OCI-LY3 (cell line): ENCODE data around the gene HABP2.

Experiments used
- H2AFZ ChIP-seq: fragments of 200-600, 300-600 bp; shearing (Covaris generic); 2 replicates; pipeline ENCODE4 v1.6.0; 2014; ENCODE audit warnings: antibody characterized with exemption, low read depth, low read length
- H3K27ac ChIP-seq: fragments of 200-600, 300-600 bp; sonication (generic); 2 replicates; pipeline ENCODE4 v1.5.1; 2014; ENCODE audit warnings: mild to moderate bottlenecking, low read length, moderate library complexity, mixed read lengths
- H3K27me3 ChIP-seq: fragments of 200-600, 300-600 bp; sonication (generic); 2 replicates; pipeline ENCODE4 v1.6.1; 2014; ENCODE audit warnings: low read depth, low read length, mixed read lengths
- H3K36me3 ChIP-seq: fragments of 200-600, 300-600 bp; sonication (generic); replicated peaks from 2 replicates; pipeline ENCODE3; 2014; ENCODE audit warnings: low read depth, low read length, mixed read lengths
- H3K4me1 ChIP-seq: fragments of 300-600, 200-600 bp; sonication (generic); 2 replicates; pipeline ENCODE4 v1.6.1; 2014; ENCODE audit warnings: low read length, mixed read lengths
- H3K4me2 ChIP-seq: fragments of 200-600, 300-600 bp; sonication (generic); 2 replicates; pipeline ENCODE4 v1.6.1; 2014; ENCODE audit warnings: low read length, mixed read lengths
- H3K4me3 ChIP-seq: fragments of 300-600, 200-600 bp; sonication (generic); 2 replicates; pipeline ENCODE4 v1.5.1; 2014; ENCODE audit warnings: antibody characterized with exemption, mild to moderate bottlenecking, low read length, moderate library complexity
- H3K79me2 ChIP-seq: fragments of 300-600, 200-600 bp; shearing (Covaris generic); 2 replicates; pipeline ENCODE4 v1.6.1; 2014; ENCODE audit warnings: mild to moderate bottlenecking, low read length, mixed read lengths
- H3K9ac ChIP-seq: fragments of 300-600, 200-600 bp; shearing (Covaris generic); 2 replicates; pipeline ENCODE4 v1.6.0; 2014; ENCODE audit warnings: mild to moderate bottlenecking, low read length, moderate library complexity
- H3K9me3 ChIP-seq: fragments of 200-600, 300-600 bp; shearing (Covaris generic); 2 replicates; pipeline ENCODE4 v1.6.1; 2014; ENCODE audit warnings: low read length, mixed read lengths; ENCODE audit not compliant: insufficient read depth
- H4K20me1 ChIP-seq: fragments of 200-600, 300-600 bp; sonication (generic); 2 replicates; pipeline ENCODE4 v1.6.1; 2016; ENCODE audit warnings: low read length, mixed read lengths; ENCODE audit not compliant: insufficient read depth
- EZH2phosphoT487 ChIP-seq: fragments of 200-600 bp; shearing (Covaris generic); IDR thresholded peaks from 2 replicates; pipeline ENCODE4 v1.6.1; 2018; ENCODE audit warnings: antibody characterized with exemption, mixed run types, low read depth
- TF ChIP-seq, protein P1 (sequence below): fragments of 200-600, 300-600 bp; sonication (generic); IDR thresholded peaks from 2 replicates; pipeline ENCODE4 v1.5.1; 2014; ENCODE audit warnings: antibody characterized with exemption, low read length, low read depth

The HABP2 gene

DNA sequence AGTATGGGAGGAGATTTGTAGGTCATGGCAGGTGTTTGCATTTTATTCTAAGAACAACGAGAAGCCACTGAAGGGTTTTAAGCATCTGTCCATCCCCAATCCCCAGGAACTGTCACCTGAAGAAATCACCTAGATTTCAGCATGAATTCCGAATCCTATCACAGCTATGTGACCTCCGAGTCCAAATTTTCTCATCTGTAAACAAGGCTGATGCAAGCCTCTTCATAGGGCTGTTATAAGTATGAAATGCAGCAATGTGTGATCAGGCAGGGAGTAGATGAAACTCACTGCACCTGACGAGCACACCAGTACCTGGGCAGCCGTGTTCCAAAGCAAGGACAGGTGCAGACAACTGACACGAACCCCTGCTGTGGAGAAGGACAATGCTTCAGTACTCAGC, 14.0 kb downstream of the HABP2 start:
- TF ChIP-seq EZH2phosphoT487, result no peak
- TF ChIP-seq, protein P1, sequence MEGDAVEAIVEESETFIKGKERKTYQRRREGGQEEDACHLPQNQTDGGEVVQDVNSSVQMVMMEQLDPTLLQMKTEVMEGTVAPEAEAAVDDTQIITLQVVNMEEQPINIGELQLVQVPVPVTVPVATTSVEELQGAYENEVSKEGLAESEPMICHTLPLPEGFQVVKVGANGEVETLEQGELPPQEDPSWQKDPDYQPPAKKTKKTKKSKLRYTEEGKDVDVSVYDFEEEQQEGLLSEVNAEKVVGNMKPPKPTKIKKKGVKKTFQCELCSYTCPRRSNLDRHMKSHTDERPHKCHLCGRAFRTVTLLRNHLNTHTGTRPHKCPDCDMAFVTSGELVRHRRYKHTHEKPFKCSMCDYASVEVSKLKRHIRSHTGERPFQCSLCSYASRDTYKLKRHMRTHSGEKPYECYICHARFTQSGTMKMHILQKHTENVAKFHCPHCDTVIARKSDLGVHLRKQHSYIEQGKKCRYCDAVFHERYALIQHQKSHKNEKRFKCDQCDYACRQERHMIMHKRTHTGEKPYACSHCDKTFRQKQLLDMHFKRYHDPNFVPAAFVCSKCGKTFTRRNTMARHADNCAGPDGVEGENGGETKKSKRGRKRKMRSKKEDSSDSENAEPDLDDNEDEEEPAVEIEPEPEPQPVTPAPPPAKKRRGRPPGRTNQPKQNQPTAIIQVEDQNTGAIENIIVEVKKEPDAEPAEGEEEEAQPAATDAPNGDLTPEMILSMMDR, result no peak

DNA sequence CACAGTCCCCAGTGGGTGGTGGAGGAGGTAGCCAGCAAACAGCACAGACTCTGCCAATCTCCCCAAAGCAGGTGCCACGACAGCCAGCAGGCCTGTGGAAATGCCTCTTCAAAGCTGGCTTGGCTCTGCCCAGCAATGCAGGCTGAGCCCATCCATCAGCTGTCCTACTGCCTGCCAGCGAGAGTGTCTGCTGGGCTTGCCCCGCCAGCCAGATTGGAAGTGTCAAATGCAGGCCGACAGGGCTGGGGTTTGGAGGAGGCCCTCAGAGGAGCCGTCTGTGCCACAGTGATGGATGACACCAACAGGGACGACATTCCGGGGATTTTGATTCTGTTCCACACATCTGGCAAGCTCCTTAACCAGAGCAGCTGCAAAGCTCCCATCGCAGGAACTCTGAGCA, 16.7 kb downstream of the HABP2 start:
- no peaks in the 10 kb centered on the region for H3K9me3 ChIP-seq
- H3K27me3 ChIP-seq, result 0 out of 2 replicates have a peak, but pooled peaks cover 4% of the 10 kb centered on the region

More for the DNA sequence above, 14.0 kb downstream of the HABP2 start:
- H3K79me2 ChIP-seq, result no peaks in the 10 kb centered on the region
- no peak overlapping the region for H2AFZ ChIP-seq
- H3K9ac ChIP-seq, result no peak overlapping the region
- no peaks in the 10 kb centered on the region for H4K20me1 ChIP-seq
- H3K4me2 ChIP-seq, result no peak overlapping the region
- no peaks in the 10 kb centered on the region for H3K9me3 ChIP-seq
- 0 out of 2 replicates have a peak, but pooled peaks cover 4% of the 10 kb centered on the region for H3K27me3 ChIP-seq
- H3K36me3 ChIP-seq, result no peaks in the 10 kb centered on the region
- H3K4me3 ChIP-seq, result no peak overlapping the region
- H3K27ac ChIP-seq, result no peak overlapping the region
- H3K4me1 ChIP-seq, result 0 out of 2 replicates have a peak, but pooled peaks cover 3% of the 10 kb centered on the region

DNA sequence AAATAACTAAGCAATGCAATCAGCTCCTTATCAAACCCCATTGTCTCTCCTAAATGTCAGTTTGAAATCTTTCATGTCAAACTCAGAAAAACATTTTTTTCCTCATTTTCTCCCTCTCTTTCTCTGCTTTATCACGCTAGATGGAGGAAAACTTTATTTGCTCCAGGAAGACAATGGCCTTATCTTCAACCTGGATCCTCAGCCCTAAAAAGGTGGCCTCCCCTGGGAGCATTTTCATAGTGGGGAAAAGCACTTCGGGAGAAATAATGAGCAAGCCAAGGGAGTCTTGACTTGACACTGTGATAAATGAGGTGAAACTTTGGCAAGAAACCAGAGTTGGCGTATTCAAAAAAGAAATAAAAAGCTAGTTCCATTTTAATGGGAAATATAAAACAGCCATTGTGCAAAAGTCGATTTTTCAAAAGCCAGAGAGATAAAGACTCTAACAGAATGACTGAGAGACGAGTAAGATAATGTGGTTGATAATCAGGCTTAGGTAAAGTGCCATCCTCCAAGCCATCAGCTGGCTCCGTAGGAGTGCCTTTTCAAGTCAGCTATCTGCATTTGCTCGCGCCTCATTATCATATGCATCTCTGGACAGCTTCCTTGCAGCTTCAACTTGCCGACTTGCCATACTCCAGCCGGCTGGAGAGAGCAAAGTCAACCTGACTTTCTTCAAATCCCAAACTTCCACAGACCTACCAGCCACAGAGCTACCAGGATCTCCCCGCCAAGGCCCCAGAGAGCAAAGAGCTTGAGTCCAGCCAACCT, 19.9 kb downstream of the HABP2 start:
- Histone ChIP-seq H3K4me3 (no peak overlapping the region), H4K20me1 (no peaks in the 10 kb centered on the region), H3K27me3 (no peaks in the 10 kb centered on the region), H3K4me1 (no peaks in the 10 kb centered on the region), H3K4me2 (no peak overlapping the region), H3K79me2 (no peaks in the 10 kb centered on the region), H3K27ac (no peak overlapping the region), H3K9me3 (no peaks in the 10 kb centered on the region), H2AFZ (no peak overlapping the region), H3K36me3 (no peaks in the 10 kb centered on the region), H3K9ac (no peak overlapping the region)
- TF ChIP-seq, protein P1, result no peak
- no peak for TF ChIP-seq EZH2phosphoT487

More for the DNA sequence above, 16.7 kb downstream of the HABP2 start:
- Histone ChIP-seq H3K79me2 (no peaks in the 10 kb centered on the region), H3K4me2 (no peak overlapping the region), H2AFZ (no peak overlapping the region), H3K4me3 (no peak overlapping the region), H3K4me1 (no peaks in the 10 kb centered on the region), H3K27ac (no peak overlapping the region), H3K36me3 (no peaks in the 10 kb centered on the region), H4K20me1 (no peaks in the 10 kb centered on the region), H3K9ac (no peak overlapping the region)
- TF ChIP-seq EZH2phosphoT487, result no peak
- TF ChIP-seq, protein P1, result no peak

DNA sequence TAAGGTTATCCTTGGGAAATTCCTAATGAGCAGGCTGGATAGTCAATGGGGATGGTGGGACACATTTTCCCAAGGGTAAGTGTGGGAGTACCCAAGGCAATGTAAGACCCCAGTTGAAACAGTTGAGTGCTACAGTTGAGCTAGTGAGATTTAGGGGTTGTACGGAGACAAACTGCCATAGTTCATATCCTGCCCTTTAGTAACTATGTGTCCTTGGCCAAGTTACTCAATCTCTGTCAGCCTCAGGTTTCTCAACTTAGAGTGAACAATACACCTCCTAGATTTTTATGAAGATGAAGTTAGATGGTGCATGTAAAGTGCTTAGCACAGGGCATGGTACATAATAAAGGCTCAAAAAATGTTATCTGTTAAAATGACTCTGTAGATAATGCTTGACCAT, 20.5 kb downstream of the HABP2 start:
- H3K4me2 ChIP-seq, result no peak overlapping the region
- H3K4me1 ChIP-seq, result no peaks in the 10 kb centered on the region
- no peaks in the 10 kb centered on the region for H3K79me2 ChIP-seq
- H3K27me3 ChIP-seq, result no peaks in the 10 kb centered on the region
- TF ChIP-seq, protein P1, result no peak
- TF ChIP-seq EZH2phosphoT487, result no peak
- no peaks in the 10 kb centered on the region for H3K9me3 ChIP-seq
- no peaks in the 10 kb centered on the region for H3K36me3 ChIP-seq
- H4K20me1 ChIP-seq, result no peaks in the 10 kb centered on the region
- H3K4me3 ChIP-seq, result no peak overlapping the region
- no peak overlapping the region for H3K27ac ChIP-seq
- H2AFZ ChIP-seq, result no peak overlapping the region
- no peak overlapping the region for H3K9ac ChIP-seq
